Panc1 (cell line): ENCODE measurements around the gene ITGB2. TPM values are rescaled to one million over a fixed set of nuclear protein-coding genes. Genes with fewer than 3 reads are reported as not detected.

Experiments
- ATAC-seq: fragments of 200-7000 bp; cut with Tn5 transposase; 2 replicates; pipeline ENCODE4 v1.9.1; 2020; ENCODE audit warnings: mild to moderate bottlenecking, moderate library complexity
- BruUV-seq: library from RNA; stranded (reverse); fragments of 400-500 nt; replicated peaks from 2 replicates; lab custom pipeline; 2021; lab: Mats Ljungman, UMichigan
- CTCF ChIA-PET: fragments of 300-600 bp; sonication (Branson Sonifier 250); formaldehyde crosslinking; loops from one replicate; lab custom pipeline; 2022; ENCODE audit warnings: antibody characterized with exemption; lab: Charles Lee
- POLR2A ChIA-PET: fragments of 300-600 bp; sonication (Branson Sonifier 250); formaldehyde crosslinking; loops from one replicate; lab custom pipeline; 2022; ENCODE audit warnings: antibody characterized with exemption; lab: Charles Lee
- DNase-seq: peaks from one replicate; pipeline ENCODE4 v3.0.0-alpha.2; 2010; ENCODE audit warnings: low read depth, low spot score
- H3K27ac ChIP-seq: 2 replicates; pipeline ENCODE4 v1.5.1; 2011; ENCODE audit warnings: mild to moderate bottlenecking, low read length, inconsistent platforms
- H3K27me3 ChIP-seq: fragments of 200-500 bp; sonication (Bioruptor generic); 2 replicates; pipeline ENCODE4 v1.6.0; 2014; ENCODE audit warnings: low read length, inconsistent platforms; ENCODE audit not compliant: control insufficient read depth, insufficient read depth
- H3K36me3 ChIP-seq: fragments of 200-500 bp; sonication (Bioruptor generic); 2 replicates; pipeline ENCODE4 v1.5.1; 2014; ENCODE audit warnings: inconsistent platforms, mild to moderate bottlenecking, low read length, moderate library complexity; ENCODE audit not compliant: control insufficient read depth, insufficient read depth
- H3K4me1 ChIP-seq: 2 replicates; pipeline ENCODE4 v1.5.1; 2011; ENCODE audit warnings: inconsistent platforms, mild to moderate bottlenecking, low read length, moderate library complexity; ENCODE audit not compliant: control insufficient read depth, insufficient read depth
- H3K4me3 ChIP-seq, 2 experiments: 2 replicates each; pipeline ENCODE4 v1.5.1; 2011 to 2012; ENCODE audit warnings: low read depth in 2 of 2, low read length in 2 of 2, mild to moderate bottlenecking in 2 of 2, inconsistent platforms in 1 of 2, moderate library complexity in 1 of 2
- H3K9me3 ChIP-seq: fragments of 200-500 bp; sonication (Bioruptor generic); 2 replicates; pipeline ENCODE4 v1.5.1; 2014; ENCODE audit warnings: low read depth, mild to moderate bottlenecking, inconsistent platforms, low read length, moderate library complexity; ENCODE audit not compliant: control insufficient read depth, insufficient read depth
- POLR2AphosphoS5 ChIP-seq: IDR thresholded peaks from 2 replicates; pipeline ENCODE4 v1.6.1; 2012; ENCODE audit warnings: mild to moderate bottlenecking, low read depth, low read length, moderate library complexity
- REST ChIP-seq, 2 experiments: IDR thresholded peaks; 2 replicates each; pipeline ENCODE4 v1.6.1; 2011 to 2012; ENCODE audit warnings: low read depth in 2 of 2, control low read depth in 1 of 2, low read length in 1 of 2, mild to moderate bottlenecking in 1 of 2, moderate library complexity in 1 of 2; ENCODE audit not compliant: insufficient read depth in 1 of 2
- SIN3A ChIP-seq: IDR thresholded peaks from 2 replicates; pipeline ENCODE4 v1.6.1; 2012; ENCODE audit warnings: low read depth, mild to moderate bottlenecking, low read length, moderate library complexity, borderline replicate concordance; ENCODE audit not compliant: insufficient read depth
- TCF7L2 ChIP-seq: IDR thresholded peaks from 2 replicates; pipeline ENCODE4 v1.6.1; 2011; ENCODE audit warnings: mild to moderate bottlenecking, low read depth, low read length, inconsistent platforms
- in situ Hi-C: cut with HindIII; loops from 2 replicates; pipeline ENCODE4 v1.10.0; 2016; ENCODE audit warnings: low sequenced_read_pairs, low pct_unique_long_range_greater_than_20kb
- intact Hi-C: fragments of 100-400 bp; cut with micrococcal nuclease; formaldehyde crosslinking; loops from one replicate; pipeline ENCODE4 v1.10.0; 2022; ENCODE audit not compliant: unreplicated experiment
- total RNA-seq: library from RNA; stranded (reverse); gene quantifications from one replicate; pipeline ENCODE4 v1.2.1, GENCODE V29; 2021; ENCODE audit not compliant: unreplicated experiment
- TF ChIP-seq, protein P1 (sequence below): fragments of 450-650 bp; IDR thresholded peaks from 2 replicates; pipeline ENCODE4 v1.5.1; 2017; ENCODE audit warnings: mild to moderate bottlenecking

ITGB2 gene
- total RNA-seq, 1 experiment from 2014 or later: 3.0 TPM

GRCh38 chr21:44888581-44889550 is 31.8 kb downstream of the ITGB2 start:
- CTCF ChIA-PET: interaction anchor here (0.6 kb wide), 1 partner anchor 45 kb away, joined by 3 read pairs; no protein-coding TSS in a partner anchor
- TF ChIP-seq, protein P1, sequence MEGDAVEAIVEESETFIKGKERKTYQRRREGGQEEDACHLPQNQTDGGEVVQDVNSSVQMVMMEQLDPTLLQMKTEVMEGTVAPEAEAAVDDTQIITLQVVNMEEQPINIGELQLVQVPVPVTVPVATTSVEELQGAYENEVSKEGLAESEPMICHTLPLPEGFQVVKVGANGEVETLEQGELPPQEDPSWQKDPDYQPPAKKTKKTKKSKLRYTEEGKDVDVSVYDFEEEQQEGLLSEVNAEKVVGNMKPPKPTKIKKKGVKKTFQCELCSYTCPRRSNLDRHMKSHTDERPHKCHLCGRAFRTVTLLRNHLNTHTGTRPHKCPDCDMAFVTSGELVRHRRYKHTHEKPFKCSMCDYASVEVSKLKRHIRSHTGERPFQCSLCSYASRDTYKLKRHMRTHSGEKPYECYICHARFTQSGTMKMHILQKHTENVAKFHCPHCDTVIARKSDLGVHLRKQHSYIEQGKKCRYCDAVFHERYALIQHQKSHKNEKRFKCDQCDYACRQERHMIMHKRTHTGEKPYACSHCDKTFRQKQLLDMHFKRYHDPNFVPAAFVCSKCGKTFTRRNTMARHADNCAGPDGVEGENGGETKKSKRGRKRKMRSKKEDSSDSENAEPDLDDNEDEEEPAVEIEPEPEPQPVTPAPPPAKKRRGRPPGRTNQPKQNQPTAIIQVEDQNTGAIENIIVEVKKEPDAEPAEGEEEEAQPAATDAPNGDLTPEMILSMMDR: no peak
- TF ChIP-seq SIN3A (no peak), TCF7L2 (no peak), POLR2AphosphoS5 (no peak), REST (IDR thresholded peaks at IDR 0.05; ENCODE audit: insufficient read depth in 1 of 2, low read depth in 2 of 2, low read length in 1 of 2) (no peak)
- H3K9me3 ChIP-seq: no peaks in the 10 kb centered on the region
- H3K4me3 ChIP-seq: no peak overlapping the region
- no TSS peak for BruUV-seq
- no peak for ATAC-seq
- POLR2A ChIA-PET: no interaction called here
- DNase-seq: no peak
- no peaks in the 10 kb centered on the region for H3K27me3 ChIP-seq
- H3K27ac ChIP-seq: no peak overlapping the region
- H3K36me3 ChIP-seq: no peaks in the 10 kb centered on the region
- in situ Hi-C loops: no loop called here
- intact Hi-C loops: no loop called here
- H3K4me1 ChIP-seq: no peaks in the 10 kb centered on the region

GRCh38 chr21:44887807-44888580 is 32.7 kb downstream of the ITGB2 start:
- H3K4me1 ChIP-seq: no peaks in the 10 kb centered on the region
- BruUV-seq: no TSS peak
- H3K27ac ChIP-seq: no peak overlapping the region
- POLR2A ChIA-PET: no interaction called here
- CTCF ChIA-PET: no interaction called here
- no peaks in the 10 kb centered on the region for H3K27me3 ChIP-seq
- ATAC-seq (no peak; the same call in 1 of the 2 replicates), DNase-seq (no peak)
- no peaks in the 10 kb centered on the region for H3K36me3 ChIP-seq
- TF ChIP-seq REST (IDR thresholded peaks at IDR 0.05; ENCODE audit: insufficient read depth in 1 of 2, low read depth in 2 of 2, low read length in 1 of 2): no peak
- no peak for TF ChIP-seq SIN3A
- no peak for TF ChIP-seq POLR2AphosphoS5
- no peak for TF ChIP-seq TCF7L2
- TF ChIP-seq, protein P1: no peak
- intact Hi-C loops: no loop called here
- no peaks in the 10 kb centered on the region for H3K9me3 ChIP-seq
- in situ Hi-C loops: no loop called here
- H3K4me3 ChIP-seq: no peak overlapping the region
